HG02885 (cell line): Measurements from ENCODE around the gene CARM1.
"Not testable (repeated sequence)": the region's sequence is repeated elsewhere in the genome, so short reads cannot be mapped to it uniquely, and the experiment has no call there.

ENCODE experiments used
- ATAC-seq: cut with Tn5 transposase; IDR thresholded peaks from one replicate; pipeline ENCODE4 v1.9.1; 2021; ENCODE audit warnings: mild to moderate bottlenecking; ENCODE audit not compliant: unreplicated experiment, poor library complexity

The CARM1 gene

GRCh38 chr19:10846500-10847202 is 24.7 kb upstream of the CARM1 start:
- ATAC-seq = no peak

- ATAC-seq = no peak
Measured at GRCh38 chr19:10848230-10848856, 23.0 kb upstream of the CARM1 start, which contains the start of gene C19orf38. TSS of gene C19orf38 (plus strand) at chr19:10848415. CDS start at chr19:10848509, 94 bp downstream.

GRCh38 chr19:10850631-10851030 is 20.7 kb upstream of the CARM1 start:
- ATAC-seq = no peak

DNA sequence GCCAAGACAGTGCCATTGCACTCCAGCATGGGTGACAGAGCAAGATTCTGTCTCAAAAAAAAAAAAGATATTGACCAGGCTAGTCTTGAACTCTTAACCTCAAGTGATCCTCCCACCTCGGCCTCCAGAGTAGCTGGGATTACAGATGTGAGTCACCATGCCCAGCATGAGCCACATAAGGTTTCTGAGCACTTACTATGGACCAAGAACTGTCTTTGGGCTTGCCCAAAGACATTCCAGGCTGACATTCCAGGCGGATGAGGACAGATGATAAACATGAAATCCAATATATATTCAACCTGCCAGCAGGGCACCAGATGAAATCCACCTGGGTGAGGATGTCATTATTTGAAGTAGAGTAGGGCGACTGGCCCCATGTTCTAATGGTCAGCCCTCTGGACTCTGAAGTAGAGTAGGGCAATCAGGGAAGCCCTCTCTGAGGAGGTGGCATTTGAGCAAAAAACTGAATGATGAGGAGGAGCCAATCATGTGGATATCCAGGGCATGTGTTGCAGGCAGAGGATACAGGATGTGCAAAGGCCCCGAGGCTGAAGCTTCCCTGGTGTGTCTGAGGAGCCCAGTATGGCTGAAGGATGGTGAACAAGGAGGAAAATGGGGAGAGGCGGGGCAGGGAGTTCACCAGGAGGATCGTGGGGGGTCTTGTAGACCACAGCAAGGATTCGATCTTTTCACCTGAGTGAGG is 19.1 kb upstream of the CARM1 start:
- ATAC-seq = no peak

DNA sequence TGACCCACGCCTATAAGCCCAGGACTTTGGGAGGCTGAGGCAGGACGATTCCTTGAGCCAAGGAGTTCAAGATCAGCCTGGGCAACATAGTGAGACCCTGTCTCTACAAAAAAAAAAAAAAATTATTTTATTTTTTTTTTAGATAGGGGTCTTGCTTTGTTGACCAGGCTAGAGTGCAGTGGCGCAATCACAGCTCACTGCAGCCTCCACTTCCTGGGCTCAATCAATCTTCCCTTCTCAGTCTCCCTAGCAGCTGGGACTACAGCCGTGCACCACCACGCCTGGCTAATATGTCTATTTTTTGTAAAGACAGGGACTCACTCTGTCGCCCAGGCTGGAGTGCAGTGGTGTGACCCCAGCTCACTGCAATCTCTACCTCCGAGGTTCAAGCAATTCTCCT is 18.4 kb upstream of the CARM1 start:
- ATAC-seq = no peak

DNA sequence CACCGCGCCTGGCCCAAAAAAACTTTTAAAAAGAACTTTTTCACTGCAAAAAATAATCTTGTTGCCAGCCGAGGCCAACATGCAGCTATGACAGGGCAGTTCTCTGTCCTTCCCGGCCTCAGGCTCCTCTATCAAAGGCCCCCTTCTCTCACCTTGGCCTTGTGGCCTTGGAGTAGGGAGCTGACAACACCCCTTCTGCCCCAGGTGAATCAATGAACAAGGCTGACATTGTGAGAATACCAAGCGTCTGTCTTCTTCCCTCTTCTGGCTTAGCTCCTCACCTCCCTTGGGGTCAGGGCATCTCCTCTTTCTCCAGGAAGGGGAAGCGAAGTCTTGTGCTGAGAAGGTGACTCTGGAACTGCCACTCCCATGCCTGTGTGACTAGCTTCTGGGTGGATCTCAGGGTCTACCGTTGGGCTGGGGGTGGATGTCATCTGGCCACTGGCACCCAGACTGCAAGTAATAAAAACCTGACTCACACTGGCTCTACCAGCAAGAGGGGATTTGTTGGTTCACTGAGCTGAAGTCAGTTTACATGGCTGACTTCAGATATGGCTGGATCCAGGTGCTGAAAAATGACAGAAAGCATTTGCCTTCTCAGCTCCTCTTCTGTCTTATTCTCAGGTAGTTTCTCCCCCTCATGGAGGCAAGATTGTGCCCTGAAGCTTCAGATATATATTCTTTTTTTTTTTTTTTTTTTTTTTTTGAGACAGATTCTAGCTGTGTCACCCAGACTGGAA is 16.8 kb upstream of the CARM1 start:
- ATAC-seq = no peak

- ATAC-seq = no peak
Measured at GRCh38 chr19:10855879-10856522, 15.4 kb upstream of the CARM1 start.

DNA sequence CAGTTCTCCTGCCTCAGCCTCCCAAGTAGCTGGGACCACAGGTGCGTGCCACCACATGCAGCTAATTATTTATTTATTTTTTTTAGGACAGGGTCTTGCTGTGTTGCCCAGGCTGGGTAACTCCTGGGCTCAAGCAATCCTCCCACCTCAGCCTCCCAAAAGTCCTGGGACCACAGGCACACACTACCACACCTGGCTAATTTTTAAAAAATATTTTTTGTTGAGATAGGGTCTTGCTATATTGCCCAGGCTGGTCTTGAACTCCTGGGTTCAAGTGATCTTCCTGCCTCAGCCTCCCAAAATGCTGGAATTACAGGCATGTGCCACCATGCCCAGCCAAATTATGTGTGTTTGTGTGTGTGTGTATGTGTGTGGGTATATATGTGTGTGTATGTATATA is 14.5 kb upstream of the CARM1 start:
- not testable (repeated sequence) for ATAC-seq

DNA sequence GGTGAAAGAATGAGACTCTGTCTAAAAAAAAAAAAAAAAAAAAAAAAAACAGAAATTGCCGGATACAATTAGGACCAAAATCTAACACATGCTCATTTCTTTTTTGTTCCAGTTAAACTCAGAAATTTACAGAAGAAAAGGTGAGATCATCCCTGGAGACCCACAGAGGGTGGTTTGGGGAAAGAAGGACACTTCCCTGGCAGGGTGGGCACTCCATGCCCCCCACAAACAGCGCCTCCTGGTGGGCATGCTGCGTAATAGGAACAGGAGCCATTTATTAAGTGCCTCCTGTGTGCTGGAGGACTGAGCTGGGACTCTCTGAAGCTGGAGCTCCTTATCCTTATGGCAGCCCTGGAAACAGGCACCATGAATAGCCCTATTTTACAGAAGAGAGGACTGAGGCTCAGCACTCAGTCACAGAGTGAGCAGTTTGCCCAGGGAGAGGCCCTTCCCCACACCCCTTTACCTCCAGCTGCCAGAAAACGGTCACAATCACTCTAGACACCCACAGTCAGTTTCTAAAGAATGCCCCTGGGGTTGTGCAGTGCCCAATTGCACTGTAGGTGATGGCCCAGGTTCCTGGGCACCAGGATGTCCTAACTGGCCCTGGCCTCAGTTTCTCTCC is 13.0 kb upstream of the CARM1 start:
- no peak for ATAC-seq

GRCh38 chr19:10861103-10861651 is 10.2 kb upstream of the CARM1 start:
- no peak for ATAC-seq

DNA sequence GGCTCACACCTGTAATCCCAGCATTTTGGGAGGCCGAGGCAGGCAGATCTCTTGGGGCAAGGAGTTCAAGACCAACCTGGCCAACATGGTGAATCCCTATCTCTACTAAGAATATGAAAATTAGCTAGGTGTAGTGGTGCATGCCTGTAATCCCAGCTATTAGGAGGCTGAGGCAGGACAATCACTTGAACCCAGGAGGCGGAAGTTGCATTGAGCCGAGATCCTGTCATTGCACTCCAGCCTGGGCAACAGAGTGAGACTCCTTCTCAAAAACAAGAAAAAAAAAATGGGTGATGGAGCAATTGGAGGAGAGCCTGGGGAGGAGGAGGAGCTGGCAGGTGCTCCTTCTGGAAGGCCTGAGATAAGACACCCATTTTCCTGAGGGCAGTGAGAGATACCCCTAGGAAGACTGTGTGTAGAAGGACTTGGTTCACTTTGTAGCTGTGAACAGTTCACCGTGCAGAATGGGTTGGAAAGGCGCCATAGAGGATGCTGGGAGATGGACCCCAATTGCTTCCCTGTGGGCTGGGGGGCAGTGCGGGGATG is 8.7 kb upstream of the CARM1 start:
- no peak for ATAC-seq

DNA sequence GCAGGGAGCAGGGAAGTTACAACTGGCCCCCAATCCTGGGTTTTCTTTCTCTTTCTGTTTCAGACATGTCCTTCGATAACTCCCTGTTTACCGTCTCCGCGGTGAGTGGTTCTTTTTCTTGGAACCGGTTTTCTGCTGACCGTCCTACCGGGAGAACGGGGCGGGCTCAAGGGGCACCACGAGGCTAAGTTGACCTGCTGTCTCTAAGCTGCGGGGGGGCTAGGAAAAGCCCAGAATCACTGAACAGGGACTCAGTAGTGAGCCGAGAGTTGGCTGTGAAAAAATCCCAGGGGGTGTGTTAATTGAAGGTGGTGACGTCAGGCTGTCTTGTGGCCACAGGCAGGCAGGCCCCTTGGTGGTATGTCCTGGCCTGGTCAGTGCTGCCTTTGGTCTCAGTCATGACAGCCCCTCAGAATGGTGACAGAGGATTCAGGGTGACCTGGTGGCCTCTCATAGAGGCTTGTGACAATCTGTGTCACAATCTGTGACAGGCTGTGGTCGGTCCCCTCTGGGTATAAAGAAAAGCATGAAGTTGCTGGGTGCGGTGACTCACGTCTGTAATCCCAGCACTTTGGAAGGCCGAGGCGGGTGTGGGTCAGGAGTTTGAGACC is 8.1 kb upstream of the CARM1 start:
- no peak for ATAC-seq

GRCh38 chr19:10864538-10864899 is 6.8 kb upstream of the CARM1 start:
- ATAC-seq = peak; percentile 45

DNA sequence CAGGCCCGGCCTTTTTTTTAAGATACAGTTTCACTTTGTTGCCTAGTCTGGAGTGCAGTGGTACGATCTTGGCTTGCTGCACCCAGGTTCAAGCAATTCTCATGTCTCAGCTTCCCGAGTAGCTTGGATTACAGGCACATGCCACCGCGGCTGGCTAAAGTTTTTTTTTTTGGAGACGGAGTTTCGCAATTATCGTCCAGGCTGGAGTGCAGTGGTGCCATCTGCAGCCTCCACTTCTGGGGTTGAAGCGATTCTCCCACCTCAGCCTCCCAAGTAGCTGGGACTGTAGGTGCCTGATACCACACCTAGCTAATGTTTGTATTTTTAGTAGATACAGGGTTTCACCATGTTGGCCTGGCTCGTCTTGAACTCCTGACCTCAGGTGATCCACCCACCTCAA is 4.9 kb upstream of the CARM1 start:
- ATAC-seq = no peak

GRCh38 chr19:10868872-10869547 is 2.3 kb upstream of the CARM1 start:
- no peak for ATAC-seq

- not testable (repeated sequence) for ATAC-seq
Measured at GRCh38 chr19:10869872-10870311, 1.5 kb upstream of the CARM1 start.

- no peak for ATAC-seq
Measured at GRCh38 chr19:10870501-10870954, 825 bp upstream of the CARM1 start.
